Activated T-helper 2 cell treated with anti-CD3 and anti-CD28 coated beads, Interferon-gamma antibody, Interleukin-2, Interleukin-4, amounts not matched to agents 10 μg/mL and 5 μg/mL and 100 μg/mL, durations not matched to agents 14 hours and 24 hours and 36 hours (primary cell): Measurements from ENCODE around the gene CNTROB. TPM values are rescaled to one million over a fixed set of nuclear protein-coding genes. Genes with fewer than 3 reads are reported as not detected.

ENCODE experiments used
- DNase-seq: peaks from one replicate; pipeline ENCODE4 v3.0.0; 2021; ENCODE audit warnings: low spot score
- H3K27ac Mint-ChIP-seq: one replicate; pipeline ENCODE4 v1.8.0; 2021; ENCODE audit warnings: mixed read lengths
- H3K27me3 Mint-ChIP-seq: one replicate; pipeline ENCODE4 v1.8.0; 2021; ENCODE audit warnings: low read depth, mixed read lengths
- H3K36me3 Mint-ChIP-seq: one replicate; pipeline ENCODE4 v1.8.0; 2021; ENCODE audit warnings: low read depth, mixed read lengths
- H3K4me1 Mint-ChIP-seq: one replicate; pipeline ENCODE4 v1.8.0; 2021; ENCODE audit warnings: low read depth, mixed read lengths
- H3K4me3 Mint-ChIP-seq: one replicate; pipeline ENCODE4 v1.8.0; 2021; ENCODE audit warnings: low read depth, mild to moderate bottlenecking, moderate library complexity, mixed read lengths
- H3K9me3 Mint-ChIP-seq: one replicate; pipeline ENCODE4 v1.8.0; 2021; ENCODE audit warnings: mixed read lengths
- intact Hi-C: fragments of 100-400 bp; cut with micrococcal nuclease; formaldehyde crosslinking; loops from one replicate; pipeline ENCODE4 v1.15.1; 2023
- total RNA-seq: library from RNA; stranded (reverse); gene quantifications from 2 replicates; pipeline ENCODE4 v1.2.3, GENCODE V29; 2022

The CNTROB gene
- total RNA-seq, 1 donor from 2014 or later = 60.3 TPM

- Mint-ChIP-seq H3K4me3 (peak overlapping the region; percentile 67), H3K27me3 (peaks cover 14% of the 10 kb centered on the region), H3K36me3 (no peaks in the 10 kb centered on the region), H3K9me3 (no peaks in the 10 kb centered on the region), H3K4me1 (peaks cover 20% of the 10 kb centered on the region), H3K27ac (peak overlapping the region; percentile 73)
- peak; percentile 40 for DNase-seq
- intact Hi-C loops = loop anchor here (1.0 kb wide), 1 partner anchor 75 kb away; no protein-coding TSS in a partner anchor
These were observed 56.8 kb downstream of the CNTROB start for GRCh38 chr17:7988750-7989178.

GRCh38 chr17:7989781-7990655, 58.0 kb downstream of the CNTROB start:
- peak; percentile 86 for DNase-seq
- Mint-ChIP-seq H3K4me3 (peak overlapping the region; percentile 67), H3K27ac (peak overlapping the region; percentile 73), H3K9me3 (no peaks in the 10 kb centered on the region), H3K36me3 (no peaks in the 10 kb centered on the region), H3K27me3 (peaks cover 17% of the 10 kb centered on the region), H3K4me1 (peaks cover 20% of the 10 kb centered on the region)
- intact Hi-C loops = loop anchor here (1.0 to 10.0 kb wide), 3 partner anchors 58 to 245 kb away; partner anchors contain the start of gene CNTROB

- H3K36me3 Mint-ChIP-seq = no peaks in the 10 kb centered on the region
- intact Hi-C loops = loop anchor here (10.0 kb wide), 1 partner anchor 248 kb away; no protein-coding TSS in a partner anchor
- peaks cover 21% of the 10 kb centered on the region for H3K4me1 Mint-ChIP-seq
- H3K4me3 Mint-ChIP-seq = no peak overlapping the region
- no peak overlapping the region for H3K27ac Mint-ChIP-seq
- no peak for DNase-seq
- no peaks in the 10 kb centered on the region for H3K9me3 Mint-ChIP-seq
- H3K27me3 Mint-ChIP-seq = peaks cover 22% of the 10 kb centered on the region
These were observed 60.5 kb downstream of the CNTROB start for GRCh38 chr17:7992516-7992915.

GRCh38 chr17:7992924-7993323, 60.9 kb downstream of the CNTROB start:
- Mint-ChIP-seq H3K4me1 (peaks cover 21% of the 10 kb centered on the region), H3K4me3 (no peak overlapping the region)
- DNase-seq = no peak

GRCh38 chr17:7993972-7994589, 62.1 kb downstream of the CNTROB start:
- intact Hi-C loops = loop anchor here (10.0 kb wide), 1 partner anchor 249 kb away; no protein-coding TSS in a partner anchor
- Mint-ChIP-seq H3K4me3 (no peak overlapping the region), H3K4me1 (peaks cover 18% of the 10 kb centered on the region), H3K36me3 (no peaks in the 10 kb centered on the region), H3K27ac (no peak overlapping the region), H3K9me3 (no peaks in the 10 kb centered on the region), H3K27me3 (peaks cover 28% of the 10 kb centered on the region)
- no peak for DNase-seq

More at GRCh38 chr17:7992924-7993323, 60.9 kb downstream of the CNTROB start:
- Mint-ChIP-seq H3K27ac (no peak overlapping the region), H3K27me3 (peaks cover 22% of the 10 kb centered on the region), H3K36me3 (no peaks in the 10 kb centered on the region), H3K9me3 (no peaks in the 10 kb centered on the region)
- intact Hi-C loops = loop anchor here (10.0 kb wide), 1 partner anchor 248 kb away; no protein-coding TSS in a partner anchor

- Mint-ChIP-seq H3K9me3 (no peaks in the 10 kb centered on the region), H3K36me3 (no peaks in the 10 kb centered on the region), H3K27me3 (peaks cover 37% of the 10 kb centered on the region), H3K4me3 (no peak overlapping the region), H3K27ac (no peak overlapping the region), H3K4me1 (peaks cover 7% of the 10 kb centered on the region)
- intact Hi-C loops = loop anchor here (10.0 kb wide), 1 partner anchor 251 kb away; no protein-coding TSS in a partner anchor
- DNase-seq = no peak
These were observed 63.7 kb downstream of the CNTROB start for GRCh38 chr17:7995724-7996123.

GRCh38 chr17:7997186-7997585, 65.2 kb downstream of the CNTROB start:
- DNase-seq = no peak
- peaks cover 7% of the 10 kb centered on the region for H3K4me1 Mint-ChIP-seq
- H3K36me3 Mint-ChIP-seq = no peaks in the 10 kb centered on the region
- no peaks in the 10 kb centered on the region for H3K9me3 Mint-ChIP-seq
- H3K27me3 Mint-ChIP-seq = peaks cover 48% of the 10 kb centered on the region
- intact Hi-C loops = loop anchor here (10.0 kb wide), 1 partner anchor 252 kb away; no protein-coding TSS in a partner anchor
- no peak overlapping the region for H3K4me3 Mint-ChIP-seq
- H3K27ac Mint-ChIP-seq = no peak overlapping the region

Other genes with a start within 250 kb of the CNTROB start
- gene TP53, start 244.7 kb upstream of the CNTROB start, total RNA-seq = 165 and 174 TPM in 2 replicates
- gene WRAP53, start 243.7 kb upstream of the CNTROB start, total RNA-seq = 33.2 and 34.5 TPM in 2 replicates
- gene EFNB3, start 227.0 kb upstream of the CNTROB start, total RNA-seq = not detected in 2 replicates
- not detected in 2 replicates for gene DNAH2, start 214.5 kb upstream of the CNTROB start, total RNA-seq
- 96.0 and 99.6 TPM in 2 replicates for gene KDM6B, start 98.0 kb upstream of the CNTROB start, total RNA-seq
- 4.1 and 6.1 TPM in 2 replicates for gene TMEM88, start 77.1 kb upstream of the CNTROB start, total RNA-seq
- 52.6 and 53.0 TPM in 2 replicates for gene NAA38, start 74.6 kb upstream of the CNTROB start, total RNA-seq
- 8.8 and 10.5 TPM in 2 replicates for gene CYB5D1, start 74.2 kb upstream of the CNTROB start, total RNA-seq
- gene CHD3, start 43.4 kb upstream of the CNTROB start, total RNA-seq = 158 and 164 TPM in 2 replicates
- gene RNF227, start 15.9 kb upstream of the CNTROB start, total RNA-seq = 4.8 and 5.0 TPM in 2 replicates
- 9.9 and 11.3 TPM in 2 replicates for gene KCNAB3, start 2.4 kb upstream of the CNTROB start, total RNA-seq
- 156 and 190 TPM in 2 replicates for gene TRAPPC1, start 260 bp upstream of the CNTROB start, total RNA-seq
- not detected in 2 replicates for gene GUCY2D, start 70.4 kb downstream of the CNTROB start, total RNA-seq
- not detected in 2 replicates for gene ALOX15B, start 106.9 kb downstream of the CNTROB start, total RNA-seq
- gene ALOX12B, start 155.5 kb downstream of the CNTROB start, total RNA-seq = 0.87 and 1.4 TPM in 2 replicates
- not detected in 2 replicates for gene ALOXE3, start 186.3 kb downstream of the CNTROB start, total RNA-seq
- 2.4 and 3.1 TPM in 2 replicates for gene HES7, start 191.9 kb downstream of the CNTROB start, total RNA-seq
- 41.8 and 43.2 TPM in 2 replicates for gene PER1, start 220.2 kb downstream of the CNTROB start, total RNA-seq
- gene VAMP2, start 230.7 kb downstream of the CNTROB start, total RNA-seq = 44.6 and 44.7 TPM in 2 replicates
- gene TMEM107, start 244.2 kb downstream of the CNTROB start, total RNA-seq = 18.7 and 25.0 TPM in 2 replicates